Stimulated activated CD8-positive, alpha-beta memory T cell treated with anti-CD3 and anti-CD28 coated beads, Interleukin-2, amount 100 ng/mL, for 1 hour (primary cell): ENCODE data around the gene ZBTB33.

ENCODE experiments used
- DNase-seq, 2 donors: peaks; one replicate each; pipeline ENCODE4 v3.0.0-alpha.2; 2020; ENCODE audit warnings: low read depth in 2 of 2

The ZBTB33 gene, protein sequence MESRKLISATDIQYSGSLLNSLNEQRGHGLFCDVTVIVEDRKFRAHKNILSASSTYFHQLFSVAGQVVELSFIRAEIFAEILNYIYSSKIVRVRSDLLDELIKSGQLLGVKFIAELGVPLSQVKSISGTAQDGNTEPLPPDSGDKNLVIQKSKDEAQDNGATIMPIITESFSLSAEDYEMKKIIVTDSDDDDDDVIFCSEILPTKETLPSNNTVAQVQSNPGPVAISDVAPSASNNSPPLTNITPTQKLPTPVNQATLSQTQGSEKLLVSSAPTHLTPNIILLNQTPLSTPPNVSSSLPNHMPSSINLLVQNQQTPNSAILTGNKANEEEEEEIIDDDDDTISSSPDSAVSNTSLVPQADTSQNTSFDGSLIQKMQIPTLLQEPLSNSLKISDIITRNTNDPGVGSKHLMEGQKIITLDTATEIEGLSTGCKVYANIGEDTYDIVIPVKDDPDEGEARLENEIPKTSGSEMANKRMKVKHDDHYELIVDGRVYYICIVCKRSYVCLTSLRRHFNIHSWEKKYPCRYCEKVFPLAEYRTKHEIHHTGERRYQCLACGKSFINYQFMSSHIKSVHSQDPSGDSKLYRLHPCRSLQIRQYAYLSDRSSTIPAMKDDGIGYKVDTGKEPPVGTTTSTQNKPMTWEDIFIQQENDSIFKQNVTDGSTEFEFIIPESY

DNA sequence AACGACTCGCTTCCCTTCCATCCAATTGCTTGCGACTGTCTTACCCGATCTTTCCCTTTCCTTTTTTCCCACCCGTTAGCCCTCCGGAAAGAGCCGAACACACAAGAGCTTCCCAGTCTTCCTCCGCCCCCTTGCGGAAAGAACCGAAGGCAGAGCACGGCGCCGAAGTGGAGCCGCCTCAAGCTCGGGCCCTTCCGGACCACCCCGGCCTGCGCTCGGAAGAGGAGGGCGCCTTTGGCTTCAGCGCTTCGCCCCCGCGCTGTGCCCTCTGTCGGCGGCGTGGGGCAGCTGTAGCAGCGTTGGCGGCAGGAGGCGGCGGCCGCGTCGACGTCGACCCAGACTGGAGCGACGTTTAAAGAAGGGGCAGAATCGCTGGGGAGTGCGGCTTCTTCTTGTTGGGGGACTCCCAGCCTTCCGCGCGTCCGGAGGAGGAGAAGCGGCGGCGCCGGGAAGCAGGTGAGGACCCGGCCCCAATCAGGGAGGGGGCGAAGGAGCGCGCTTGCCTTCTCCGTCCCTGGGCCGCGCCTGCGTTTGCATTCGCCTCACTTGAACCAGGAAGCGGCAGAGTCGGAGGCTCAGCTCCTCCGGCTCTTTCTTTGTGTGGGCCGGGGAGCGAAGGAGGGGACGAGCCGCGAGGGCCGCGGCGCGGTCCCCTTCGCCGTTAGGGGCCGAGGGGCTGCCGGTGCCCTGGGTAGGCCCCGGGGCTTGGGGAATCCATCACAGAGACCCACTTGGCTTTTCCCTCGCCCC lies at the start of gene ZBTB33:
Gene ZBTB33, plus strand, starts transcription at position 291 of the 750 bp plus-strand sequence. CDS start 2,604 bp downstream, outside the sequence.
- peak; percentile 59 to 70 for DNase-seq

DNA sequence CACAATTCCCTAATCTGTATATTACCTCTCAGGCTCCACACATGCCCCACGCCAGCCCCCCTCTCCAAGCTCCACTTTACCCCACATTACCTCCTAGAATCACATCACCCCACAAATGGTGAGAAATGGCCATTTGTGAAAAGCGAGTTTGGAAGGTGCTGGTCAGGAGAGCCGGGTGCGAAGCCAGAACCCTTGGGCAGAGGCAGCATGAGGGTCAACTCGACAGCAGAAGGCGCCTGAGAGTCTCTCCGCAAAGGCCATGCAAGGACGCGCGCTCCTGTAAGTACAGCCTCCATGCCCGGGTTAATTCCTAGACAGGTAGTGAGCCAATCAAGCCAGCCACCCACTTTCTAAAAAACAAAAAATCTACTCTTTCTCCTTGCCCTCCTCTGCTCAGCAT lies 49.8 kb upstream of the ZBTB33 start:
- no peak for DNase-seq

DNA sequence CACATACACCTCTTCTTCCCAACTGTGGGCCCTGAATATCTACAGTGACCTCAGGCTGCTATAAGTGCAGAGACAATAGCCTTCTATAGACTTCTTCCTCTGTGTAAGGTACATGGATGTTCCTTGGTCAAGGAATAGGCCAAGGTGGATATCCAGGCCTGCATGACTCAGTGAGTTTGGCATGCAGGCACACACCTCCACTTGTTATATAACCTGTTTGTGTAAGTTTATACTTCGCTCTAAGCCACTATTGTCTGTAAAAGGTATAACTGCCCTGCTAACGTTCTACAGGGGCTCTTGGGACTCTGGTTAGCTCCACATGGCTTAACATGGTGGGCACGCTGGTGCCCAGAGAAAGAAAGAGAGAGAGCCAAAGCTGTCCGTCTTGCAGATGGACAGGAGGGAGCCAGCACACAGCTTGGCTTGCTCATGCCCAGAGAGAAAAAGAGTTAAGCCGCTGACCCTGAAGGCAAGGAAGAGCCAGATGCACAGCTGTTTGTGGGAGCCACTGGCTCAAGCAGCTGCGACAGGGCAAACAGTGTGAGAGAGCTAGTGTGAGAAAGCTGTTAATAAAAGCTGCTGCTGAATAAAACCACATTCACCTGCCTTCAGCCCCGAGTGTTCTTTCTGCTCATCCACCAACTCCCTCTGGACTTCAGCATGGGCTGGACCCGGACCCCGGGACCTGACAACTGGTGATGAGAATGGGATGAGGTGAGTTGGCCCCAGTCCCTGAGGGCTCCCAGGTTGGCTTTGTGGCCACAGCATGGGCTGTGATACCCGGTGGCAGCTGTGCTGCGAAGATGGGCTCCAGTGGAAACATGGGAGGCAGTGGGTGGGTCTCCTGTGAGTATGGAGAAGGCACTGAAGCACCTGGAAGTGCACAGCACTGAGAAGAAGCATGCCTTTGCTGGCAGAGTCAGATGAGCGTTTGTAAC lies 44.5 kb upstream of the ZBTB33 start:
- no peak for DNase-seq

DNA sequence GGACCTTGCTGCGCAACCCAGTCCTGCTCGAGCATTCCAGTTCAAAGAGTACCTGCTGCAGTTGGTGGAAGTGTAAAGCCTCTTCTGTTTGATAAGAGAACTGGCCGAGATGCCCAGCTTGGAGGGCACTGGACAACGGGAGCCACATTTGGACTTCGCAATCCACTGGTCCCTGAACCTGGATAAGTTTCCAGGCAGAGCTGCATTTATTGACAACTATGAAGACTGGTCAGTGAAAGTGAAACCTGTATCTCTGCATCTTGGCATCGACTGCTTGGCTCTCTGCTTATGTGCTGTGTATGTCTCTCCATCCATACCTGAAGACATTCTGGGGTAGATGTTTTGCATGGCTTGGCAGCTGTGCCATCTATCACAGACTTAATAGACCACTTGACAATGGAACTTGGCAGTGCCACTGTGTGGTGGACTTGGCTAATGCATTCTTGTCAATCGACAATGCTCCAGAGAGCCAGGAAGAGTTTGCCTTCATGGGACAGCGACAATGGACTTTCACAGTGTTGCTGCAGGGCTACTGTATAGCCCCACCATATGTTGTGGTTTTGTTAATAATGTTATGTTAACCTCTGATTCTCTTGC lies 43.5 kb upstream of the ZBTB33 start:
- no peak for DNase-seq

DNA sequence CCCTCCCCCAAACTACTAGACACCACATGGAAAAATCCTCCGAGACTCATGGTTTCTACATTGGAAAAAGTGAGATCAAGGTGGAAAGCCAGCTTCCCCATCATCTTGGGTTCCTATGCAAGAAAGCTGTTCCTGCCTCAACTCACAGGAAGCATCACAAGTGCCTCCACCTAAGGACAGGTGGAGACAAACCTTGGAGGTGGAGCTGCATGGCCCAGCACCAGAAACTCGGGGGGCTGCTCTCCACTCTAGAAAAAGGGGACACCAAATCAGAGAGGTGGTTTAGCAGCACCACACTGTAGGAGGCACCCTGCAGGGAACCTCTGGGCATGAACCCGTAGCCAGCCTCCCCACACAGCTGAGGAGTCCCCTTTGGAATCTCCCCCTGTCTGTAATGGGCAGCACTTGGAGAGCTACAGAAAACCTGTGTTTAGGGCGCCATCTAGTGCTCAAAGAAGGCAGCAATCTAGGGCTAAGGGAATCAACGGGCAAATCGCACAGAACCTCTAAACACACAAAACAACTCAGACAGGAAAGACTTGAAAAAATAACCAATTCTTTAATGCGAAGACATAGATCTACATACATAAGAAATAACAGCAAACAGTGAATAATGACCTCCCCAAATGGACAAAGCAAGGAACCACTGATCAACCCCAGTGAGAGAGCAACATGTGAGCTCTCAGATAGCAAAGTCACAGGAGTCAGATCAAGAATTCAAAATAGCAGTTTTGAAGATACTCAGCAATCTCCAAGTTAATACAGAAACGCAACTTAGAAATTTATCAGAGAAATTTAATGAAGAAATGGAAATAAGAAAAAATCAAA lies 37.0 kb upstream of the ZBTB33 start:
- peak; percentile 20 to 23 for DNase-seq

DNA sequence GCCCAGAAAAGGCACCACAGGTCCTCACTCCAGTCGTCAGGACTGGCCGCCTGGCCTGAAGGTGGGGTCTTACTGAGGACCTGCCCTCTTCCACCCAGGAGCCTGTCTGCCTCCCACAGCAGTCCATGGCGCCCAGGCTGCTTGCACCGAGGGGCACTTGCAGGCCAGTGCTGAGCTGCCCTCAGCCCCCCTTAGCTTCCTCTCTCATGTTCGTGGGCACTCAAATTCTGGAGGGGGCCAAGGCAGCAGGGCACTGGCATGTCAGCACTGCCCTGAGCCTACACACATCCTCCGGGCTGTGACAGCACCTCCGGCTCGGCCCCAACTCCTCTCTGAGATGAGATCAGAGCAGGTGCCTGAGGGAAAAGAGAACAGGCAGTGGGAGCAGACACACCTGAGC lies 27.2 kb upstream of the ZBTB33 start:
- DNase-seq = no peak

DNA sequence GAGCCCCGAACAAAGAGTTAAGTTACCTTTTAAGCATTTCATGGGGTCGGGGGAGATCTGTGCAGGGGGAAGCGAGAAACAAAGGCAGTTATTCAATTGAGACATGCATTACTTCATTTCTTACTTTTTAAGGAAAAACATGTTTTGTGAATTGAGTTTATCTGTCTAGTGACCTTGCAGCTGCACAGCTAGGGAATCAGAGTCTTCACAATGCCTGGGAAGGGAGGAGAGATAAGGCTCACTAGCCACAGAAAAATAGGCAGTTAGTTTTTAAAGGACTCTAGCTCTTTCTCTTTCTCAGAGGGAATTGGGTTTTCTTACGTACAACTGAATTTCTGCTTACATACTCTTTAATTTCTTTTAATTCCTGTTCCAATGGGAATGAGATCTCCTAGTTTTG lies 26.2 kb upstream of the ZBTB33 start:
- no peak for DNase-seq

DNA sequence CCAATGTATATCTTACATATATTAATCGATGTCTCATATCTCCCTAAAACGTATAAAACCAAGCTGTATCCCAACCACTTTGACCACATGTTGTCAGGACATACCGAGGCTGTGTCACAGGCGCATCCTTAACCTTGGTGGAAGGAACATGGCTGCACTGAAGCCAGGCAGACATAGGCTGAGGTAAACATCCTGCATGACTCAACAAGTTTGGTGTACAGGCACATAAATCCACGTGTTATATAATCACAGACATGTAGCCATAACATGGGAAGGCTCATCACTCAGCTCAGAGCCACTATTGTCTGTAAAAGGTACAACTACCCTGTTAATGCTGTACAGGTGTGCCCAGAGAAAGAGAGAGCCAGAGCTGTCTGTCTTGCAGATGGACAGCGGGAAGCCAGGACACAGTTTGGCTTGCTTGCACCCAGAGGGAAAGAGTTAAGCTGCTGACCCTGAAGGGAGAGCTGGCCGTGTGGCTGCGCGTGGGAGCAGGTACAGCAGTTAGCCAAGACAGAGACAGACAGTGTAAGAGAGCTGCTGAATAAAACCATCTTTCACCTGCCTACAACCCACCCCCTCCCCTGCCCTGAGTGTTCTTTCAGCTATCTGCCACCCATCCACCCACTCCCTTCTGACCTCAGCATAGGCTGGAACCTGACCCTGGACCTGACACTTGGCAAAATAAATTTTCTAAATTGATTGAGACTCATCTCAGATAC lies 22.3 kb upstream of the ZBTB33 start:
- no peak for DNase-seq

DNA sequence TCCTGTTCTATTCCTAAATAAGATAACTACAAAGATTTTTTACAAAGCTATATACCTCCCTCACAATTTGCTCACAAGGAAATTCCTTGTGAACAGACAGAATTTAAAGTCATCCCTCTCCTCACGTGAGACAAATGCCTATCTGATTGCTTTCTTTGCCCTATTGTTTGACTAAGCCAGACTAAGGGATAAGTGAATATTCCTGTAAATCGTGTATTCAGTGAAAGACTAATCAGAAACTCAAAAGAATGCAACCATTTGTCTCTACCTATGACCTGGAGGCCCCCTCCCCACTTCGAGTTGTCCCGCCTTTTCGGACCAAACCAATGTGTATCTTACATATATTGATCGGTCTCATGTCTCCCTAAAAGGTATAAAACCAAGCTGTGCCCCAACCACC lies 15.3 kb upstream of the ZBTB33 start:
- DNase-seq = no peak

DNA sequence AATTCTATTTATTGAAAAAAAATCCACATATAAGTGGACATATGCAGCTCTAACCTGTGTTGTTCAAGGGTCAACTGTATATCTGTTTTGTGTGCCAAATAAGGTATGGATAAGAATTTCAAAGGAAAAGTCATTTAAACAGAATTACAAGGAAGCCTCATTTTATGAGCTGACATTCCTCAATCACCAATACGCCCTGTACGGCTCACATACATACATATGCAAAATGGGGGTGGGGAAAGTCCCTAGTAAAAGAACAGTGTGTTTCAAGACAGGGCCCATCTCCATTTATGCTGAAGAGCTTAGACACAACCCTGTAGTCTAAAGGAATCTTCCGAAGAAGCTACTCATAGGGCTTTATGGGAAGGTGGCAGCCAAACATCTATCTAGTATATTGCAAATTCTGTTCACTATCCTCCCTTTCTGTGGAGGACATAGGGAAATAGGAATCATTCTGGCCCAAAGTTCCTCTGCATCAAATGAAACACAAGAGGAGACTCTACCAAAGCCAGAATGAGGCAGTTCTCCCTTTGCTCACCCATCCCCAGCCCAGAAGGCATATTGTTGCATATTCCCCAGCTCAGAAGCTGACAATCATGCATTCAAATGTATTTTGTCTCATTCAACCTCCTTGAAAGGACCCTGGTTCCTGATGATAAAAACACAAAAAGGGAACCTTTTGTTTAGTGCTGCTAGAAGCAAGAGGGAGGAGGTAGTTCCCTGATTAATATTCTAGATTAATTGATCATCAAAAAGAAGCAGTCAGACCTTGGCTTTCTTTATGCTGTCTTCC lies 13.7 kb upstream of the ZBTB33 start:
- DNase-seq = no peak

DNA sequence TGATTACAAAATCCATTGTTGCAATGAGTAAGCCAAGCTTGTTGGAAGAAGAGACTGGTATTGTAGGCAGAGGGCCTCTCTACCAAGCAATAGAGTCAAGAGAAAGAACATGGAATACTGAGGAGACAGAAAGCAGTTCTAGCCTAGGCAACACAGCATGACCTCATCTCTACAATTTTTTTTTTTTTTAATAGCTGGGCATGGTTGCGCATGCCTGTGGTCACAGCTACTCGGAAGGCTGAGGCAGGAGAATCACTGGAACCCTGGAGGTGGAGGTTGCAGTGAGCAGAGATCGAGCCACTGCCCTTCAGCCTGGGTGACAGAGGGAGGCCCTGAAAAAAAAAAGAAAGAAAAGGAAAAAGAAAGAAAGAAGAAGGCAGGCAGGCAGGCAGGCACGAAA lies 11.7 kb upstream of the ZBTB33 start:
- DNase-seq = no peak

DNA sequence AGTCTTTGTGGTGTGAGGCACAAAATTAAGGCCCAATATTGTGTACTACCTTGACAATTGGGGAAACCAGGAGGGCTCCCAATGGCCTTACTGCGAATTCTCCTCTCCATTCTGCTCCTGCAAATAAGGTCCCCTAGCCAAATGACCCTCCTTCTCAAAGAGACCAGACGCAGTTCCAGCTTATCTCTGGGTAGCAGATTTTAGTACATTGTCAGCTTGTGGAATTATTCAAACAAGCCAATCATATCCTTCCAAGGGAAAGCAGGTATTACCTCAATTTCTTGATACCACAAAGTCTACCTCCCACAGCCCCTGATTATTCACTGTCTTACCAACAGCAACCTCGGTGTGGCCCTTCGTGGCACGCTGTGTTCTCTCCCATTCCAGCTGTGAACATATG lies 7.8 kb upstream of the ZBTB33 start:
- DNase-seq = no peak

DNA sequence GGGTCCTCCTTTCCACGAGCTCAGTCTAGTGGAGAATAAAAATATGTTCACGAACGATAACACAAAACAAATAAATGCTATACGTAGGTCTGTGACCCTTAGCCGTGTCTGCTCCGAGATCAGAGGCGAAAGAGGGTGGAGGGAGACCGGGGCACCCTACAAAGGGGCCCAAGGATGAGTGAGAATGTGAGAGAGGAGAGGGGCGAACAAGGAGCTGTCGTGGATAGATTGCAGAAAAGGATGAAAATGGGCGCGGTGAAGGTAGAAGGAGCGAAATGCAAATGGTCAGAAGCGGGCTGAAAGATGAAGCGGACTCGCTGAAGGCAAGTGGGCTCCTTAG lies 6.2 kb upstream of the ZBTB33 start:
- DNase-seq = no peak

DNA sequence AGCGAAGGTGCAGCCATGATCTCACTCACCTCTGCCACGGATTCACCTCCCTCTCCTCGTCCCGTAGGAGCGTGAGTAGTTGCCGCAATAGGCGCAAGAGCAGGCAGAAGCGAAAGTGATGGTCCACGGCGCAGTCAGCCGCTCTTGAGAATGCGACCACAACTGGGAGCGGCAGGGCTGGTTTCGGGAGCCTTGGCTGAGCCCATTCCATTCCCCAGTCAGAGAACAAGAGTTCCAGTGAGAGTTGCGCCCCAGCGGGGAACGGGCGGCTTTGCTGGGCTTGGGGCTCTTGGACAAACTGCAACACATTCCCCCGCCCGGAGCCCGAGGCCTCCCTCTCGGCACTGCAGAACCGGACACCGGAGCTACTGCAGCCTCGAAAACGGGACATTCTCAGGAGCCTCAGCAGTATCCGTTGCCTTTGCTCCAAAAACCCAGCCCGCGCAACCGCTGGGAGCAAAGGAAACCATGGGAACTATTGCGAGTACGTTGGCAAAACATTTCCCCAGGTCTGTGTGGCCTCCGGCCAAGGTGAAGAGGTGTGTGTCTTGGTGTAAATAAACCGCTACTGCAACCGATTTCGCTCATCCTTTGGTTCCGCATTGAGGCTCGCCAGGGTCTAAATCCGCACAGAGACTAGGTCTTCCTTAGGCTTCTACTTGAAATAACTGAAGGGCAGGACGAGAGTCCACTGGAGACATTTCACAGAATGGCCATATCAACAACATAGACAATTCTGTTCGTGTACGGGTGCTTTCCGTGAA lies 5.7 kb upstream of the ZBTB33 start:
- no peak for DNase-seq

DNA sequence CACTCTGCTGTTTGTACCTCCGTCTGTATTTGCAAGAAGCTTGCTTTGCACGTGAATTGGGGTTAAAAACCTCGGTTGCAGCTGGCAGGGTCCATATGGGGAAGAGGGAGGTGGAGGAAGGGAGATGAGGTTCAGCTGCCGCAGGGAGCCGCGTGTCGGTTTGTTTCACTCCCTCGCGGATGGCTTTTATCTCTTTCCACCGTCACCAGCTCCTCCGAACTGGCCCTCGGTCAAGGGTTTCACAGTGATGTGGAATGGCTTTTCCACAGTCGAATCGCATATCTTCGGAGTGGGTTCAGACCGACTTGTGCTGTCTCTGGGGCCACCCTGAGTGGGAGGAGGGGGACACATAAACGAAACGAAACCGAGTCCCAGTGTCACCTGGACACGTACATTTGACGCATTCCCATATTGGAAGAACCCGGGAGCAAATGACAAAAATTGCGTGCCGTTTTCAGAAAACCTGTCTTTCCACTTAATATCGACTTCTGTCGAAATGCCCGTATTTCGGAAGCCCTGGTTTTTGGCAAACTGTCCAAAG lies 929 bp downstream of the ZBTB33 start:
- DNase-seq = no peak

DNA sequence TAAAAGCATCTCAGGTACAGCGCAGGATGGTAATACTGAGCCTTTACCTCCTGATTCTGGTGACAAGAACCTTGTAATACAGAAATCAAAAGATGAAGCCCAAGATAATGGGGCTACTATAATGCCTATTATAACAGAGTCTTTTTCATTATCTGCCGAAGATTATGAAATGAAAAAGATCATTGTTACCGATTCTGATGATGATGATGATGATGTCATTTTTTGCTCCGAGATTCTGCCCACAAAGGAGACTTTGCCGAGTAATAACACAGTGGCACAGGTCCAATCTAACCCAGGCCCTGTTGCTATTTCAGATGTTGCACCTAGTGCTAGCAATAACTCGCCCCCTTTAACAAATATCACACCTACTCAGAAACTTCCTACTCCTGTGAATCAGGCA lies 3.2 kb downstream of the ZBTB33 start:
- no peak for DNase-seq

DNA sequence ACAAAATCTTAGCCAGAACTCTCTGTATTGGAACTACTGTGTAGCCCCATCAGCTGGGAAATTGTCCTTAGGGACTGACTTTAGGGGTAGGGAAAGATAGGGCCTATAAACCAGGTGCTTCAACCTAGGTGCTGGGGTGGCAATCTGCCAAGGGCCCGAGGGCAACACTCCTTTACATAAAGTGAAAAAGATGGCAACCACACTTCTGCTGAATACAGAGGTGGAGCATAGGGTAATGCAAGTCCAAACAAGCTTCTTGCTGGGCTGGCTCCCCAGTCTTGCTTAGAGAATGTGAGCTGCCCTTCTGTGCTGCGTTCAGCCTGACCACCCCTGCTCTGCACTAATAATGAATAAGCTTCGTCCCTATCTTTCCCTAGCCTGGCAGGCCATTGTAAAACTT lies 9.8 kb downstream of the ZBTB33 start:
- DNase-seq = no peak
